Hepatocyte (in vitro differentiated cells): ENCODE results near the gene LXN. TPM values are rescaled to one million over a fixed set of nuclear protein-coding genes. Genes with fewer than 3 reads are reported as not detected.

ENCODE experiments used
- DNase-seq: peaks from one replicate; pipeline ENCODE4 v3.0.0-alpha.2; 2016; ENCODE audit warnings: low spot score
- H2AFZ ChIP-seq: fragments of 200-600 bp; sonication (generic); 2 replicates; pipeline ENCODE4 v1.6.0; 2016; ENCODE audit warnings: antibody characterized with exemption, mild to moderate bottlenecking
- H3K27ac ChIP-seq: fragments of 200-600 bp; sonication (generic); 2 replicates; pipeline ENCODE4 v1.5.1; 2016; ENCODE audit warnings: mild to moderate bottlenecking
- H3K27me3 ChIP-seq: fragments of 200-600 bp; sonication (generic); 2 replicates; pipeline ENCODE4 v1.6.1; 2016
- H3K36me3 ChIP-seq: fragments of 200-600 bp; sonication (generic); replicated peaks from 2 replicates; pipeline ENCODE4 v1.5.1; 2016; ENCODE audit warnings: low read depth; ENCODE audit not compliant: insufficient read depth
- H3K4me1 ChIP-seq: fragments of 200-600 bp; sonication (generic); 2 replicates; pipeline ENCODE4 v1.5.1; 2016; ENCODE audit warnings: mild to moderate bottlenecking, moderate library complexity; ENCODE audit not compliant: insufficient read depth
- H3K4me2 ChIP-seq: fragments of 200-600 bp; sonication (generic); 2 replicates; pipeline ENCODE4 v1.6.0; 2016
- H3K4me3 ChIP-seq: fragments of 200-600 bp; sonication (generic); 2 replicates; pipeline ENCODE4 v1.5.1; 2016; ENCODE audit warnings: mild to moderate bottlenecking
- H3K79me2 ChIP-seq: fragments of 200-600 bp; sonication (generic); 2 replicates; pipeline ENCODE4 v1.6.0; 2017; ENCODE audit warnings: mild to moderate bottlenecking
- H3K9me2 ChIP-seq: fragments of 200-600 bp; sonication (generic); replicated peaks from 2 replicates; pipeline ENCODE4 v1.6.0; 2017; ENCODE audit warnings: mild to moderate bottlenecking; ENCODE audit not compliant: insufficient read depth
- H3K9me3 ChIP-seq: fragments of 200-600 bp; sonication (generic); 2 replicates; pipeline ENCODE4 v1.5.1; 2016; ENCODE audit warnings: low read depth, mild to moderate bottlenecking
- H4K20me1 ChIP-seq: fragments of 200-600 bp; sonication (generic); 2 replicates; pipeline ENCODE4 v1.6.0; 2016; ENCODE audit warnings: mild to moderate bottlenecking; ENCODE audit not compliant: insufficient read depth, poor library complexity, severe bottlenecking
- CTCF ChIP-seq: fragments of 200-600 bp; sonication (generic); IDR thresholded peaks from 2 replicates; pipeline ENCODE4 v1.5.1; 2016; ENCODE audit warnings: antibody characterized with exemption, mild to moderate bottlenecking; ENCODE audit not compliant: poor library complexity
- EZH2 ChIP-seq: fragments of 200-600 bp; sonication (generic); IDR thresholded peaks from 2 replicates; pipeline ENCODE4 v1.6.1; 2016; ENCODE audit warnings: antibody characterized with exemption, mild to moderate bottlenecking, borderline replicate concordance
- EZH2phosphoT487 ChIP-seq: fragments of 200-600 bp; sonication (generic); IDR thresholded peaks from one replicate; pipeline ENCODE4 v1.6.1; 2018; ENCODE audit warnings: antibody characterized with exemption, mild to moderate bottlenecking, low read depth, moderate library complexity; ENCODE audit not compliant: unreplicated experiment, severe bottlenecking
- WGBS: methylation state at CpG from one replicate; pipeline ENCODE4 v1.1.6; 2016; ENCODE audit warnings: low lambda C conversion rate; ENCODE audit errors: missing lambda C conversion rate; 5-methylcytosine and 5-hydroxymethylcytosine counted together
- polyA plus RNA-seq: library from polyadenylated mRNA; unstranded; fragments of >200 nt; fragmentation: Nextera tagmentation; extraction: Ambion mirVana; gene quantifications from 2 replicates; pipeline ENCODE4 v1.2.1, GENCODE V29; 2016
- total RNA-seq: library from RNA; depleted of rRNA; stranded (reverse); fragments of >200 nt; gene quantifications from 2 replicates; pipeline ENCODE4 v1.2.3, GENCODE V29; 2014

The LXN gene
- total and polyA plus RNA-seq, 2 experiments from 2014 or later: 19.6 to 21.3 TPM

GRCh38 chr3:158644345-158644908 is 28.0 kb downstream of the LXN start, which contains the start of gene GFM1:
GFM1 (plus strand) TSS chr3:158644527; CDS start chr3:158644635, 108 bp downstream.
- H3K4me1 ChIP-seq: peaks cover 9% of the 10 kb centered on the region
- H3K4me2 ChIP-seq: peak within 1 kb of the TSS; percentile 88
- WGBS: 1% methylated on average over 42 of the region's 42 CpGs
- H3K9me2 ChIP-seq: no peaks in the 10 kb centered on the region
- TF ChIP-seq EZH2 (no peak), EZH2phosphoT487 (no peak), CTCF (peak; percentile 97)
- no peaks in the 10 kb centered on the region for H3K36me3 ChIP-seq
- H3K27me3 ChIP-seq: no peaks in the 10 kb centered on the region
- no peaks in the 10 kb centered on the region for H3K9me3 ChIP-seq
- peak within 1 kb of the TSS; percentile 90 for H3K27ac ChIP-seq
- peaks cover 29% of the 10 kb centered on the region for H3K79me2 ChIP-seq
- peak; percentile 97 for DNase-seq
- peak within 1 kb of the TSS; percentile 60 for H2AFZ ChIP-seq
- H4K20me1 ChIP-seq: no peaks in the 10 kb centered on the region
- H3K4me3 ChIP-seq: peak within 1 kb of the TSS; percentile 50

- Histone ChIP-seq H3K79me2 (peaks cover 29% of the 10 kb centered on the region), H3K9me3 (no peaks in the 10 kb centered on the region), H3K9me2 (no peaks in the 10 kb centered on the region), H3K4me3 (no peak overlapping the region), H3K27me3 (no peaks in the 10 kb centered on the region), H4K20me1 (no peaks in the 10 kb centered on the region), H3K36me3 (no peaks in the 10 kb centered on the region), H2AFZ (no peak overlapping the region), H3K4me1 (peaks cover 9% of the 10 kb centered on the region), H3K27ac (no peak overlapping the region), H3K4me2 (no peak overlapping the region)
- DNase-seq: no peak
- 89% methylated on average over 6 of the region's 6 CpGs for WGBS
- no peak for TF ChIP-seq EZH2
- TF ChIP-seq CTCF: no peak
- TF ChIP-seq EZH2phosphoT487: no peak
Measured at GRCh38 chr3:158642474-158643210, 29.8 kb downstream of the LXN start.

- H3K4me3 ChIP-seq: no peak overlapping the region
- H3K79me2 ChIP-seq: peaks cover 23% of the 10 kb centered on the region
- no peaks in the 10 kb centered on the region for H3K27me3 ChIP-seq
- no peak overlapping the region for H3K4me2 ChIP-seq
- no peak overlapping the region for H3K27ac ChIP-seq
- no peaks in the 10 kb centered on the region for H4K20me1 ChIP-seq
- no peak for TF ChIP-seq CTCF
- no peak for TF ChIP-seq EZH2phosphoT487
- TF ChIP-seq EZH2: no peak
- no peaks in the 10 kb centered on the region for H3K9me2 ChIP-seq
- 91% methylated on average over 7 of the region's 7 CpGs for whole genome bisulfite sequencing
- H2AFZ ChIP-seq: no peak overlapping the region
- no peak for DNase-seq
- H3K36me3 ChIP-seq: no peaks in the 10 kb centered on the region
- H3K4me1 ChIP-seq: peaks cover 9% of the 10 kb centered on the region
- H3K9me3 ChIP-seq: no peaks in the 10 kb centered on the region
Measured at GRCh38 chr3:158642005-158642404, 30.4 kb downstream of the LXN start.
